ENCODE measurements around the gene ASCL5. TPM values are rescaled to one million over a fixed set of nuclear protein-coding genes. Genes with fewer than 3 reads are reported as not detected.

The ASCL5 gene
- polyA plus RNA-seq, 3 donors = not detected

- Histone ChIP-seq H2AFZ (ENCODE audit: insufficient read depth, low read depth, low read length, poor library complexity, severe bottlenecking) (no peak overlapping the region), H3K79me2 (ENCODE audit: insufficient read depth, low read length) (no peaks in the 10 kb centered on the region), H3K4me3 (replicated peaks in 1 of 3; ENCODE audit: low read depth in 2 of 3, low read length in 3 of 3) (no peak overlapping the region), H3K4me2 (replicated peaks; ENCODE audit: extremely low read depth, low read length, poor library complexity, severe bottlenecking) (no peak overlapping the region), H3K9me3 (replicated peaks in 1 of 2; ENCODE audit: control insufficient read depth in 1 of 2, insufficient read depth in 1 of 2, low read length in 2 of 2) (no peaks in the 10 kb centered on the region), H3K4me1 (ENCODE audit: control insufficient read depth in 1 of 2, insufficient read depth in 2 of 2, low read length in 2 of 2) (no peaks in the 10 kb centered on the region), H4K20me1 (ENCODE audit: insufficient read depth, low read length) (no peaks in the 10 kb centered on the region), H3K9ac (ENCODE audit: insufficient read depth, low read length, poor library complexity, severe bottlenecking) (no peak overlapping the region), H3K27ac (ENCODE audit: low read depth in 1 of 2, low read length in 2 of 2) (no peak overlapping the region), H3K36me3 (replicated peaks in 1 of 2; ENCODE audit: control insufficient read depth in 1 of 2, insufficient read depth in 2 of 2, low read length in 2 of 2) (no peaks in the 10 kb centered on the region), H3K27me3 (ENCODE audit: control insufficient read depth in 2 of 2, insufficient read depth in 2 of 2, low read length in 2 of 2) (no peaks in the 10 kb centered on the region)
- Mint-ChIP-seq H3K36me3 (no peaks in the 10 kb centered on the region), H3K27ac (no peak overlapping the region), H3K9me3 (peaks cover 0 to 3% (median 0%) of the 10 kb centered on the region in 7 donors), H3K4me1 (no peaks in the 10 kb centered on the region), H3K27me3 (ENCODE audit: low read depth in 3 of 3) (peaks cover 2 to 5% (median 3%) of the 10 kb centered on the region in 3 donors), H3K4me3 (no peak overlapping the region)
- DNase-seq = no peak
- TF ChIP-seq, protein P1, sequence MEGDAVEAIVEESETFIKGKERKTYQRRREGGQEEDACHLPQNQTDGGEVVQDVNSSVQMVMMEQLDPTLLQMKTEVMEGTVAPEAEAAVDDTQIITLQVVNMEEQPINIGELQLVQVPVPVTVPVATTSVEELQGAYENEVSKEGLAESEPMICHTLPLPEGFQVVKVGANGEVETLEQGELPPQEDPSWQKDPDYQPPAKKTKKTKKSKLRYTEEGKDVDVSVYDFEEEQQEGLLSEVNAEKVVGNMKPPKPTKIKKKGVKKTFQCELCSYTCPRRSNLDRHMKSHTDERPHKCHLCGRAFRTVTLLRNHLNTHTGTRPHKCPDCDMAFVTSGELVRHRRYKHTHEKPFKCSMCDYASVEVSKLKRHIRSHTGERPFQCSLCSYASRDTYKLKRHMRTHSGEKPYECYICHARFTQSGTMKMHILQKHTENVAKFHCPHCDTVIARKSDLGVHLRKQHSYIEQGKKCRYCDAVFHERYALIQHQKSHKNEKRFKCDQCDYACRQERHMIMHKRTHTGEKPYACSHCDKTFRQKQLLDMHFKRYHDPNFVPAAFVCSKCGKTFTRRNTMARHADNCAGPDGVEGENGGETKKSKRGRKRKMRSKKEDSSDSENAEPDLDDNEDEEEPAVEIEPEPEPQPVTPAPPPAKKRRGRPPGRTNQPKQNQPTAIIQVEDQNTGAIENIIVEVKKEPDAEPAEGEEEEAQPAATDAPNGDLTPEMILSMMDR (IDR thresholded peaks at IDR 0.05) = no peak
- intact Hi-C loops (cut with micrococcal nuclease) = no loop called here
- WGBS (ENCODE audit: insufficient coverage) = 88% methylated on average over 7 of the region's 8 CpGs
Observed at GRCh38 chr1:201064806-201065205, 62.2 kb downstream of the ASCL5 start.

Other genes starting within 250 kb of the ASCL5 start
- not detected for gene INAVA, start 232.3 kb downstream of the ASCL5 start, polyA plus RNA-seq
- gene KIF21B, start 103.5 kb downstream of the ASCL5 start, polyA plus RNA-seq = 1 to 10 TPM in 1 of 3 donors, under 1 TPM in 2; 0.18 to 9.8 (median 0.30) TPM
- not detected for gene CACNA1S, start 14.8 kb downstream of the ASCL5 start, polyA plus RNA-seq
- gene TMEM9, start 27.3 kb upstream of the ASCL5 start, polyA plus RNA-seq = 10 to 100 TPM; 13.6 to 43.6 (median 22.4) TPM
- not detected for gene IGFN1, start 63.6 kb upstream of the ASCL5 start, polyA plus RNA-seq
- not detected for gene PKP1, start 156.3 kb upstream of the ASCL5 start, polyA plus RNA-seq

All from CD14-positive monocyte (primary cell).